Activated T-helper 9 cell treated with anti-CD3 and anti-CD28 coated beads, Interleukin-2, amount 50 U/mL, for 16 hours (primary cell): ENCODE data around the gene CCDC32.
"Not testable (repeated sequence)": the region's sequence is repeated elsewhere in the genome, so short reads cannot be mapped to it uniquely, and the experiment has no call there.

Experiments used
- DNase-seq: peaks from one replicate; pipeline ENCODE4 v3.0.0-alpha.2; 2020; ENCODE audit warnings: low read depth

CCDC32 gene

GRCh38 chr15:40564591-40565332, at the start of gene CCDC32:
TSS of gene CCDC32 (minus strand) at chr15:40565042. CDS start at chr15:40563015, 2,027 bp downstream.
- peak; percentile 91 for DNase-seq

GRCh38 chr15:40613080-40613479, 48.2 kb upstream of the CCDC32 start:
- no peak for DNase-seq

GRCh38 chr15:40603935-40604334, 39.1 kb upstream of the CCDC32 start:
- no peak for DNase-seq

- DNase-seq: no peak
Observed at GRCh38 chr15:40600956-40601355, 36.1 kb upstream of the CCDC32 start.

- DNase-seq: no peak
Observed at GRCh38 chr15:40598672-40599071, 33.8 kb upstream of the CCDC32 start.

- DNase-seq: no peak
Observed at GRCh38 chr15:40598126-40598525, 33.3 kb upstream of the CCDC32 start.

- no peak for DNase-seq
Observed at GRCh38 chr15:40597024-40597423, 32.2 kb upstream of the CCDC32 start.

GRCh38 chr15:40595773-40596172, 30.9 kb upstream of the CCDC32 start:
- no peak for DNase-seq

GRCh38 chr15:40595219-40595618, 30.4 kb upstream of the CCDC32 start:
- no peak for DNase-seq

- DNase-seq: no peak
Observed at GRCh38 chr15:40594429-40594836, 29.6 kb upstream of the CCDC32 start.

- peak; percentile 80 for DNase-seq
Observed at GRCh38 chr15:40593588-40594428, 29.0 kb upstream of the CCDC32 start, which contains the start of gene KNL1. TSS of gene KNL1 (plus strand) at chr15:40594249. CDS start at chr15:40602932, 8,683 bp downstream.

- DNase-seq: no peak
Observed at GRCh38 chr15:40593165-40593564, 28.3 kb upstream of the CCDC32 start.

GRCh38 chr15:40591389-40591788, 26.5 kb upstream of the CCDC32 start:
- DNase-seq: no peak

- DNase-seq: no peak
Observed at GRCh38 chr15:40590667-40591050, 25.8 kb upstream of the CCDC32 start.

- DNase-seq: no peak
Observed at GRCh38 chr15:40584191-40584590, 19.3 kb upstream of the CCDC32 start.

- DNase-seq: no peak
Observed at GRCh38 chr15:40582726-40583246, 17.9 kb upstream of the CCDC32 start.

- not testable (repeated sequence) for DNase-seq
Observed at GRCh38 chr15:40581796-40582195, 17.0 kb upstream of the CCDC32 start.

GRCh38 chr15:40578892-40579291, 14.1 kb upstream of the CCDC32 start:
- no peak for DNase-seq

GRCh38 chr15:40576914-40577313, 12.1 kb upstream of the CCDC32 start:
- DNase-seq: not testable (repeated sequence)

GRCh38 chr15:40575113-40575512, 10.3 kb upstream of the CCDC32 start:
- no peak for DNase-seq

GRCh38 chr15:40569129-40569953, 4.5 kb upstream of the CCDC32 start, which contains the start of gene RPUSD2:
TSS of gene RPUSD2 (plus strand) at chr15:40569299. CDS start at chr15:40569338, 39 bp downstream.
- DNase-seq: peak; percentile 85

- DNase-seq: no peak
Observed at GRCh38 chr15:40567111-40567510, 2.3 kb upstream of the CCDC32 start.
